Measurements from ENCODE around the gene SLC19A2. TPM values are rescaled to one million over a fixed set of nuclear protein-coding genes. Genes with fewer than 3 reads are reported as not detected.
"Not testable (repeated sequence)": the region's sequence is repeated elsewhere in the genome, so short reads cannot be mapped to it uniquely, and the experiment has no call there.

The SLC19A2 gene
- total RNA-seq, 1 experiment from 2014 or later: 11.3 TPM

DNA sequence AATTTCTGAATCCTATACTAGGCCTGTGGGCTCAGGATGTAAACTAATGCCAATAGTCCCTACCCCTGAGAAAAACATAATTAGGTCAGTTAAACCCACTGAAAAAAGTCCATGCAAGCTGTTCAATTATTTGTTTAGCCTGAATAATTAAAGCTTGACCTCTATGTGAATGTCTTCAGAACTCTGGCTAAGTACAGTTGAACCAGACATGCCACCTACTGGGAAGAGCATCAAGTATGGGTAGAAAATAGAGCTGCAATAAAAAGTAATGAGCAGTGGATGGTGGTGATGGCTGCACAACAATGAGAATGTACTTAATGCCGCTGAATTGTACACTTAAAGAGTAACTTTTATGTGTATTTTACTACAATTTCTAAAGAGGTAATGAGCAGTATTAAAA is 23.6 kb upstream of the SLC19A2 start:
- DNase-seq (ENCODE audit: low read depth): no peak

DNA sequence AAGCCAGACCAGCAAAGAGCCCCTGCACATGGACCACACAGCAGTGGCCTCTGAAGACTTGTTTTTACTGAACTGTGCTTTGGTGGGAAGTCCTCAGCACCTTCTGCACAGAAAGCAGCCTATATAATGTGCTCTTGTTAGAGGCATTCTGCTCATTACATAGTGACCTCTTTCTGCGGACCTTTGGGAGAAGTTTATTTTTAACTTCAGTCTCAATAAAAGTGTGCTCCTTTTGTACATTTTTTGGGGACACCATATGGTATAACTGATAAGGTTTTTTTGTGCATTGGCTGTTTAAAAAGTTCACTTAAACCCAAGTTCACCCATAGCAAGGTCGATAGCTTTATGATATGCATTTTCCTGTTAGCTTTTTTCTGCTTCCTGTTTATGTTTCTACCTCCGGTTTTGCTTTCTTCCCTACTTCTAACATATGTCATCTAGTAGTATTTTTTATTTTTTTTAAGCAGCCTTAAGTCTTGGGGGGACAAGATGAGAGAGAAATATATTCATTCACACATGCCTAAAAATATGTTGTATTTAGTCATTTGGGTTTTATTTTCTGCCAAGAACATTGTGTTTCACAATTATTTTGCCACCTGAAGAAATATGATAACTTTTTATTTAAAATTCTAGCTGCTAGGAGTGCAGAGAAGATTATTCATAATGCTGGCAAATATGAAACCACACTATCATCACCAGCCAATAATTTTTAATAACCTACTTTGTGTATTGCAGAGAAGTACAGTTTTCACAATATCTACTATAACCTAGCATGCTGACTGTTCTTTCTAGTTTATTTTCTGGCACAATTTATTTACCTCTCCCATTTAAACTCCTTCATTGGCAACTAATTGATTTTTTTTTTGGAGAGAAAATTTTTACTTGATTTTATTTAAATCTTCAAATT is 22.9 kb upstream of the SLC19A2 start:
- DNase-seq (ENCODE audit: low read depth): no peak

DNA sequence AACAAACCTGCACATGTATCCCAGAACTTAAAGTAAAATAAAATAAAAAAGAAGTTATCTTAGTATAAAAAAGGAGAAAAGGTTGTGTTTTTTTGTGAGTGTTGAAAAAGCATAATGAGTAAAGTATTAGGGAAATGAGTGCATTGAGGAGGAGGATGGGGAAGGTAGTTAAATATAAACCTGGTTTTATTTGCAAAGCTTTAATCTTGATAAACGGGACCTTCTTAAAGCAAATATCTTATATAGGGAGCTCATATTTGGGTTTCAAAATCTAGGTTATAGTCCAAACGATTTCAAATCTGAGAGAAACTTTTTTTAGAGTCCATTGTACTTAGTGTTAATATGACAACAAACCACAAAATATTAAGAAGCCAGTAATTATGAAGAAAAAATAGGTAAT is 21.7 kb upstream of the SLC19A2 start:
- no peak for DNase-seq (ENCODE audit: low read depth)

DNA sequence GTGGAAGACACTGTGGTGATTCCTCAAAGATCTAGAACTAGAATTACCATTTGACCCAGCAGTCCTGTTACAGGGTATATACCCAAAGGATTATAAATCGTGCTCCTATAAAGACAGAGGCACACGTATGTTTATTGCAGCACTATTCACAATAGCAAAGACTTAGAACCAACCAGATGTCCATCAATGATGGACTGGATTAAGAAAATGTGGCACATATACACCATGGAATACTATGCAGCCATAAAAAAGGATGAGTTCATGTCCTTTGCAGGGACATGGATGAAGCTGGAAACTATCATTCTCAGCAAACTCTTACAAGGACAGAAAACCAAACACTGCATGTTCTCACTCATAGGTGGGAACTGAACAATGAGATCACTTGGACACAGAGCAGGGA is 17.9 kb upstream of the SLC19A2 start:
- not testable (repeated sequence) for DNase-seq (ENCODE audit: low read depth)

DNA sequence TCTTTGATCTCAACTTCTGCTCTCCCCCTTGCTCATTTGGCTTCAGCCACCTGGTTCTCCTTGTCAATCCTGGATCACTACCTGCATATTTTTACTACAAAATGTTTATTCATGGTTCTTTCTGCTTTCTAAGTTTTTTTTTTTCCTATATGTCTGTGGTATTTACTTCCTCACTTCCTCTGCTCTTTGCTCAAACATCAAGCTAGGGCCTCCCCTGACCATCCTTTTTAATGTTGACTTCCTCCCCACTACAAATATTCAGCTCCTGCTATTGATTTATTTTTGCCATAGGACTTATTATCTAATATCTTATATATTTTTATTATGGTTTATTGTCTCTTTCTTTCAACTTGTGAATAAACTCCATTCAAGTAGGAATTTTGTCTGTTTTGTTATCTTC is 14.1 kb upstream of the SLC19A2 start:
- no peak for DNase-seq (ENCODE audit: low read depth)

DNA sequence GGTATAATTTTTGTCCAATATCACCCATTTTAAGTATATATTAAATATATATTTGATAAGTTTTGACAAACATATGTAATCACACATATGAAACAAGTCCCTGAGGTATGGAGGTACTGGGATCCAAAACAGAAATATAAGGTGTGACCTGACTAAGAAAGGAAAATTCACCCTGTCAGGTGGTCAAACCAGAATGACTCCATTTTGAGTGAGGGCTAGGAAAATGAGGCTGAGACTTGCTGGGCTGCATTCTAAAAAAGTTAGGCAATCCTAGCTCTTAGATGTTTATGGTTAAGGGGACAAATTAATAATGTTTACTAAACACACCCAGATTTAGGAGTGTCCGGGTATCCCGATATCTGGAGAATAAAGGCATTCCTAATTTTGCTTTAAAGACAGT is 11.6 kb upstream of the SLC19A2 start:
- no peak for DNase-seq (ENCODE audit: low read depth)

DNA sequence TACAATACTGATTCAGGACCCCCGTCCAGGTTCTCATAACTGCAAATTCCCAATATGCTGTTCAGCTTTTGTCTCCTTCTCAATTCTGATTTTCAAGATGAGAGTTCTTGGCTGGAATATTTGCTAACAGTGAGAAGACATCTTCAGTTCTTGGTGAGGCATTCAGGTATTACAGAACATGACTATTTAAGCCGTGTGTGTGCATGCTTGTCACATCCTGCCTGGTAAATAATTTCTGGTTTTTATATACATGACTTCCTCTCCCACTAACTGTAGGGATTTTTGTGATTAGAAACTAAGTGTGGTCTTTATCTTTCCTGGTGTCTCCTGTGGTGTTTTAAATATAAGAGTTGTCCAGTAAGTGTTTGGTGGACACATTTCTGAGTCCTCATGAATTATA is 10.2 kb upstream of the SLC19A2 start:
- DNase-seq (ENCODE audit: low read depth): no peak

DNA sequence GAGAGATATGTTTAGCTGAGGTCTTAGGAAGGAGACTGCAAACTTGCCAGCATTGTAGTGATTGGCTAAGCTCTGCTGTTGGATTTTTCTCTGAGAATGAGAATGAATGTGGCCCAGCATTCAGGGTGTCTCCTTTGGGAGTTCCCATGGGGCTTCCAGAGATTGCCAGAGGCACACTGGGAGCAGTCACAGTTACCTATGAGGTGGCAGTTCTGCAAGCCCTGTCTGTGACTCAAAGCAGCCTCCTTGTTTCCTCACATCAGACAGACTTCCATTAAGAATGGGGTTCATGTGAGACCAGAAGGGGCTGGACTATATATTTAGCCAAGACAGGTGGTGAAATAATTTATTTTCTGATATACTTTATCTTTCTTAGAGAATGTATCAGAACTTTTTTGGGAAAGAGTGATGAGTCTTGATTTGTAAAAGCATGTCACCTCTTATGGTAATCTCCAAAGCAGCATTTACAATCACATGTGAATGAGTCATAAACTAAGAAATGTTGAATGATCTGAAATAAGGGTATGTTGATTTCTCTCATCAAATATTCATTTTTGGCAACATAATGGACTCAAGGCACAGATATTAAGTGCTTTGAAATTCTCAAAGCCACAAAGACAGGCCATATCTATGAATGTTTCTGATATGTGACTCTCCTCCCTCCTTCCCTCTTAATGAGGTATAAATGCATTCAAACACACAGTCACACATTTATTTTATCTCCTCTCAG is 9.5 kb upstream of the SLC19A2 start:
- no peak for DNase-seq (ENCODE audit: low read depth)

DNA sequence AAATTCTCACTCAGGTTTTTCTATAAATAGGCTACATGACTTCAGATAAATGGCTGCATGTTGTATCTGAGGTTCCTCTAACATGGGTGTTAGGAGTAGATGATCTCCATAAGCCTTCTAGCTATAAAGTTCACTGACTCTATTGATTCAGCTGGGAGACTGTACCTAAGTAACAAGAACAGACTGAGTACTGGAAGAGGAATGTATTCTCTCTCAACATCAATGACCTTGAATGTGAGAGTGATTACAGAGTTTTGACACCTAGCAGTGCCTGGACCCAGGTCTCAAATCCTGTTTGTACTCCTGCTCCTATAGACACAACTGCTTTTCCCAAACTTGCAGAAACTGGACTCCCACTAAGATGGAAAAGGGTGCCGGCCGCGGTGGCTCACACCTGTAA is 8.6 kb upstream of the SLC19A2 start:
- DNase-seq (ENCODE audit: low read depth): no peak

DNA sequence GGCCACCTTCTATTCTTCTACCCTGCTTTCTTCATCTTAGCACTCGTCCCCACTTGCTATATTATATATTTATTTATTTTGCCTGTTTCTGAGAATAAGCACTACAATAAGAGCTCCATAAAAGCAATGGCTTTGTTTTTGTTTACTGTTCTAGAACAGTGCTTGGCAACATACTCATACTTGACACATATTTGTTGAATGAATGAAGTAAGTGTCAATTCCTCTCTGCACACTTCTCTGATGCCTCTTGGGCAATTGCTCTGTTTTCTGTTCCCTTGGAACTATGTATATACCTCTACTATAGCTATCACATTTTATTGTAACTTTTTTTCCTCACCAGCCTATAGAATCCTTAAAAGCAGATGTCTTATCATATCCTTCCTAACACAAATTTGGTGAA is 7.5 kb upstream of the SLC19A2 start:
- DNase-seq (ENCODE audit: low read depth): no peak

DNA sequence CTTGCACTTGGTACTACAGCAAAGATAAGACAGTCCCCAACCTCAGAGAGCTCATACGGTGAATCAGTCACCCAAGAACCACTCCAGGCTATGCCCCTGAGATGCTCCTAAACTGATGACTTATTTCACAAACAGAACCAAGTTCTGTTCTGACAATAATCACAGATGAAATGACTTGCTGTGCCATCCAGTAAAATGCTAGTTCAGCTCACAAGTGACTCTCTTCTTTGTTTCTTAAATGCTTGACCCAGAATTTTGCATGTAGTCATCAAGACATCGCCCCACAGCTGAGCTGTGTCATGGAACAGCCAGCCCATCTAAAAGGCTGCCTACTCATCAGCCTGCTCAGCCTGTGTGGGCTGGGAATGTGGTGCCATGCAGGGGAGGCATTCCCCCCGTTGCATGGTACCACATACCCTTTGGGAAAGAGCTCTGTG is 6.1 kb upstream of the SLC19A2 start:
- no peak for DNase-seq (ENCODE audit: low read depth)

DNA sequence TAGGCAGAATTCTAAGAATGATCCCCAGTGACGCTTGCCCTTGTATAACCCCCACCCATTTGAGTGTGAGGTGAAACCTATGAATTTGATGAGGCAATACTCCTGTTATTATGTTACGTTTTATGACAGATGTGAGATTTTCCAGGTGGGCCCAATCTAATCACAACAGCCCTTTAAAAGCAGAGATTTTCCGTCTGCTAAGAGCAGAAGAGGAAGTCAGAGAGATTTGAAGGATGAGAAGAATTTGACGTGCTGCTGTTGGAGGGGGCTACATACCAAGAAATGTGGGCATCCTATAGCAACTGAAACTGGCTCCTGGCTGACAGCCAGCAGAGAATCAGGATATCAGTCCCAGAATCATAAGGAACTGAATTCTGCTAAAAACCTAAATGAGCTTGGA is 2.4 kb upstream of the SLC19A2 start:
- DNase-seq (ENCODE audit: low read depth): no peak

DNA sequence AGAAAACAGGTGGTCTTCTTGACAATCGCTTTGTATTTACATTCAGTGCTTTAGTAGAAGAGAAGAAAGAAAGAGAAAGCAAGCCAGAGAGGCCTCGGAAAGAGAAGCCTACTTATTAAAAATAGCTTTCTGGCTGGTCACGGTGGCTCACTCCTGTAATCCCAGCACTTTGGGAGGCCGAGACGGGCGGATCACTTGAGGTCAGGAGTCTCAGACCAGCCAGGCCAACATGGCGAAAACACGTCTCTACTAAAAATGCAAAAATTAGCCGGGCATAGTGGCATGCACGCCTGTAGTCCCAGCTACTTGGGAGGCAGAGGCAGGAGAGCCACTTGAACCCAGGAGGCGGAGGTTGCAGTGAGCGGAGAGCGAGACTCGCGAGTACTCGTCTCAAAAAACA is 1.8 kb upstream of the SLC19A2 start:
- DNase-seq (ENCODE audit: low read depth): no peak

DNA sequence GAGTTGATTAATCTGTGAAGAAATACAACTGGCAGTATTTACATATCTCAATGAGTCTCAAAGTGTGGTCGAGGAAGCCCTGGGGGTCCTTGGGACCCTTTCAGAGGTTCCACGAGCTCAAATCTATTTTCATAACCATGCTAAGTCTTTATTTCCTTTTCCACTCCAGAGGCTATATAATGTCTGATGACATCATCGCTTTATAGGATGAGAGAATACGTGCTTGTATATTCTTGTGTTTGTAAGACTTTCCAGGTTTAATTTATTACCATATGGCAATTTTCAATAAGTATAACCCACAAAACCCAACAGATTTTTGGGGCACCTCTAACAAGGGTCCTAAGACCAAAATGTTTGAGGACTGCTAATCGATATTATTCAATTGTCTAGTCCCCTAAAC is 1.4 kb upstream of the SLC19A2 start:
- no peak for DNase-seq (ENCODE audit: low read depth)

DNA sequence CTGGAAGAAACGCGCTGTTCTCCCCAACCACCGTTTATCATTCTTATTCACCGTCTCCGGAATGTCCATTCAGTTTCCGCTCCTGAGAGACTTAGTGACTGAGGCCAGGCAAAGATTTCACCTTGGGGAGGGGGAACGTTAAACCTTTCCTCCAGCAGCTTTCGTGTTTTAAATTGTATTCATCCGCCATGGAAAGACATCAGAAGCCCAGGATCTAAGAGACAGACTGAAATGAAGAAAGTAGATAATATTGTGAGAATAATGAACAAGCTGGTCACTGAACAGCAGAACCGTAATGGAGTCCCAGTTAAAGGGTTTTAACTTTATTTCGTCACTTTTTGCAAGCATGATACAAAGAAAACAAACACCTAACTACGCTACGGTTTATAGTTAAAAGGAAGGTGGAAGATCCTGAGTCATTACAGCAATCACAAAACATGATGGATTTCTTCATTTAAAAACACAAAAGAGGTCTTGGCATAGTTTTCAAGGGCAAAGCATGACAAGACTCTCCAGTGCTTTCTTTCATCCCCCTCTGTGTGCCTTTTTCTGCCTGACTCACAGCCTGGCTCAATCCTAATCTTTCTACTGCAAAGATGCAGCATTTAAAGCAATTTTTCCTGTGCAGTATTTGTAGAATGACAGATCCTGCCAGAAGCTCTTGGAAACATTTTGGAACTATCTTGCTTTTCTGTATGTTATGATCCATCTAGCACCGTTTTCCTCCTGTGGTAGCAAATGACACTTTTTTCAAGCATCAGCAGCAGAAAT is 722 bp upstream of the SLC19A2 start:
- peak; percentile 38 for DNase-seq (ENCODE audit: low read depth)

DNA sequence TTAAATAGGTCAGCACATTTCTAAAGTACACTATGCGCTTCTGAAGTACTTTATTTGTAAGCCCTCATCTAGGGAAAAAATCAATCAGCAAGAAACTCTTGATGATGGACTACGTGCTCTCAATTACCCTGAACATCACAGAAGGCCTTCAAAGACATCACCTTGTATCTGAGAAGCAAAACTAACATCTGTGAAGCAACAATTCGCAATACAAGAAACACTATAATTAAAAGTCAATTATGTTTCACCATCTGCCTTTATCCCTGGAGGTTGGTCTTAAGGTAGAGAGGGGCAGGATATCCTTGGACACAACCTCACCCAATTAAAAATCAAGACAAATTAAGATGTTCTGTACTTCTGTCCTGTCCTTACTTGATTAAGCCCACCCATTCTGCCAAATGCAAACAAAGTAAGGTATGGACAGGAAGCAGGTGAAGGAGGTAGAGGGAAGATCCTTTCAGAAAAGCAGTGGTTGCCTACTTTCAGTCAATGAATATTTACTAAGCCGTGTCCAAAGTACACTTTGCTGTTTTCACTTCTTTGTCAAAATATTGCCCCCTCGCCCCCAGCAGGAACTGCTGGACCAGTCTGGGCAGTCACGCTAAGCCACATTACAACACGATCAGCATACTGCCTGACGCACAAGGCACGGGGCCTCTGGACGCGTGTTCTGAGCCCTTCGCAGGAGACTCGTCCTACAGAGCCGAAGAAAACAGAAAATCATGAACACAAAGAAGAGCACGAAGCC is 887 bp downstream of the SLC19A2 start:
- peak; percentile 65 for DNase-seq (ENCODE audit: low read depth)

DNA sequence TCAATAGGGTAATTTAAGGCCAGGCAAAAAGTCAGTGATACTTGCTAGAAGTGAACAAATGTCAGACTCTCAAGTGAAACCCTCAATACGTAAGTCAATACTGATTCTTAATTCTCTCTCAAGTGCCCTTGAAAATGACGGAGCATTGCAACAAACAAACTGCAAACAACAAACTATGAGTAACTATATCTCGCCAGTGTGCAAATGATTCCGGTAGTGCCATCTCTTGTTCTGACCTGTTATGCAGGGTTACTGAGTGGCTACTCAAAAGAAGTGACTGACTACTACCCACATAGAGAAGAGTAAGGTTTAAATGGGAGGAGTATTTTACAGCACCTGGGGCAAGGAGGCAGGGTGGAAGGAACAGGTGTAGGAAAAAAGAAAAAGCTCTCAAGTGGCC is 1.6 kb downstream of the SLC19A2 start:
- DNase-seq (ENCODE audit: low read depth): no peak

DNA sequence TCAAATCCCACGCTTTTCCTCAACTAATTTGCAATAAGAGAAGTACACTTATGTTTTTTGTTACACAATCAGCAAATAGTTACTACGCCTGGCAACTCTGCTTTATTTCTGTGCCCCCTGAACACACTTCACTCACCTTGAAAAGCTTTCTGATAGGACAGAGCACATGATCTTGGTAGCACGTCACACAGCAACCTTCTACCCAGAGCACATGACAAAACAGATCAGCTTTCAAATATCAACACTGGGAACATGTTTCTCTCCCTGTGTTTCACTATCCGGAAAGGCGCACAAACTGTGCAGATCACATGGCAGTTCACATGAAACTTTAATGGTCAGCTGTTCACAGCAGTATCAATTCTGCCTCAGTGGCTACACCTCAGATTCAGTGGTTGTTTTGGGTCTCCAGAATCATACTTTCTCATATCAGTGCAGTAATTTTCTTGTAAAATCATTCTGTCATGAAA is 2.2 kb downstream of the SLC19A2 start:
- peak; percentile 39 for DNase-seq (ENCODE audit: low read depth)

DNA sequence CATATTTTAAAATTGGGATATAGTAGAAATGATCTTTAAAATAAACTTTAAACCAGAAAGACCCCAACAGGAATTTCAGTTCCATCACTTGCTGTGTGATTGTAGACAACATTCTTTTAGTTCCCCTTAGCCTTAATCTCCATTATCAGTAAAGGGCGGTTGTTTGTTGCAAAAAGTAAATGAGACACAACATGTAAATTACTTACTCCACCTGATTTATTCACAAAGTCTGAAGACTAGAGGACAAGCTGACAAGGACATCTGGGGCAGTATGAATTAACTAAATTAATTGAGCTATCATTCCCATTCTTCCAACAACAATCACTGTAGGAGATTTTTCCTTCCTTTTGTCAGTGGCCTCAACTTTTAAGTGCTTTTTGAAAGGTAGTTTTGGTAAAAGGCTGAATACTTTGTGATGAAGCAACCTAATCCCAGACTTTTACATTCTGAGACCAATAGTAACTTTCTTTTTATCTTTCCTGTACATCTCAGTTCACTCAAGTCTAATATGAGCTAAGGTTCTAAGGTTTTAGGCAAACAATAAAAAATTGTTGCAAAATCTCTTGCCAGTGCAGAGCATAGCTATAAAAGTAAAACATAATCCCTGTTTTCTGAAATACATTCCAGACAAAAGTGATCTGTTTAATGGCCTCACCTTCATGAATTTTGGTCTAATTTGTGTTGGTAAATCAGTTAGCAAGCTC is 6.2 kb downstream of the SLC19A2 start:
- DNase-seq (ENCODE audit: low read depth): no peak

DNA sequence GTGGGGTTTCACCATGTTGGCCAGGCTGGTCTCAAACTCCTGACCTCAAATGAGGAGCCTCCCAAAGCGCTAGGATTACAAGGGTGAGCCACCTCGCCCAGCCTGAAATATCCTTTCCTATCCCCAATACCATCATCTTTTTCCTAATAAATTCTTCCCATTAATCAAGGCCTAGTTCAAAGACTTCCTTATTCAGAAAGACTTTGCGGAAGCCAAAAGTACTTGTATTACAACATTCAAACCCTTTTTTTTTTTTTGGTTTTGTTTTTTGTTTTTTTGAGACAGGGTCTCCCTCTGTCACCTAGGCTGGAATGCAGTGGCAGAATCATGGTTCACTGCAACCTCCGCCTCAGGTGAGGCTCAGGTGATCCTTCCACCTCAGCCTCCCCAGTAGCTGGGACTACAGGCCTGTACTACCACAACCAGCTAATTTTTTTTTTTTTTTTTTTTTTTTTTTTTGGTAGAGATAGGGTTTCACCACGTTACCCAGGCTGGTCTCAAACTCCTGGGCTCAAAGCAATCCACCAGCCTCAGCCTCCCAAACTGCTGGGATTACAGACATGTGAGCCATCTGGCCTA is 7.6 kb downstream of the SLC19A2 start:
- DNase-seq (ENCODE audit: low read depth): no peak
